SW 1271 (cell line): ENCODE data around the gene XYLT1.
"Not testable (repeated sequence)": the region's sequence is repeated elsewhere in the genome, so short reads cannot be mapped to it uniquely, and the experiment has no call there.

ENCODE experiments used
- DNase-seq, 2 experiments: peaks; one replicate each; lab custom pipeline; 2025; lab: John Stamatoyannopoulos, UW

XYLT1 gene

GRCh38 chr16:17426451-17426850 is 44.3 kb downstream of the XYLT1 start:
- no peak for DNase-seq

- no peak for DNase-seq
Observed at GRCh38 chr16:17424771-17425170, 46.0 kb downstream of the XYLT1 start.

- DNase-seq = no peak
Observed at GRCh38 chr16:17423221-17423620, 47.5 kb downstream of the XYLT1 start.

- DNase-seq = no peak
Observed at GRCh38 chr16:17420816-17421215, 49.9 kb downstream of the XYLT1 start.

GRCh38 chr16:17419266-17419665 is 51.5 kb downstream of the XYLT1 start:
- no peak for DNase-seq

- DNase-seq = no peak
Observed at GRCh38 chr16:17417740-17418139, 53.0 kb downstream of the XYLT1 start.

- no peak for DNase-seq
Observed at GRCh38 chr16:17416461-17417311, 54.1 kb downstream of the XYLT1 start.

- no peak for DNase-seq
Observed at GRCh38 chr16:17414916-17415315, 55.8 kb downstream of the XYLT1 start.

GRCh38 chr16:17414421-17414820 is 56.3 kb downstream of the XYLT1 start:
- DNase-seq = no peak

GRCh38 chr16:17413508-17413907 is 57.3 kb downstream of the XYLT1 start:
- DNase-seq = no peak

- no peak for DNase-seq
Observed at GRCh38 chr16:17412791-17413190, 58.0 kb downstream of the XYLT1 start.

GRCh38 chr16:17412221-17412620 is 58.5 kb downstream of the XYLT1 start:
- no peak for DNase-seq

GRCh38 chr16:17411263-17411662 is 59.5 kb downstream of the XYLT1 start:
- no peak for DNase-seq

GRCh38 chr16:17410316-17410715 is 60.4 kb downstream of the XYLT1 start:
- not testable (repeated sequence) for DNase-seq

- no peak for DNase-seq
Observed at GRCh38 chr16:17409894-17410293, 60.9 kb downstream of the XYLT1 start.

GRCh38 chr16:17408955-17409441 is 61.8 kb downstream of the XYLT1 start:
- no peak for DNase-seq

GRCh38 chr16:17408296-17408695 is 62.5 kb downstream of the XYLT1 start:
- no peak for DNase-seq

- DNase-seq = no peak
Observed at GRCh38 chr16:17407321-17407720, 63.4 kb downstream of the XYLT1 start.

- DNase-seq = no peak
Observed at GRCh38 chr16:17404941-17405689, 65.6 kb downstream of the XYLT1 start.

- no peak for DNase-seq
Observed at GRCh38 chr16:17403859-17404545, 66.8 kb downstream of the XYLT1 start.

GRCh38 chr16:17403156-17403809 is 67.5 kb downstream of the XYLT1 start:
- no peak for DNase-seq

- no peak for DNase-seq
Observed at GRCh38 chr16:17397499-17397891, 73.3 kb downstream of the XYLT1 start.
